Activated B cell treated with CpG ODN at 0.5 μM for 24 hours (primary cell): ENCODE measurements around the gene PRUNE2. TPM values are rescaled to one million over a fixed set of nuclear protein-coding genes. Genes with fewer than 3 reads are reported as not detected.
"Not testable (repeated sequence)": the region's sequence is repeated elsewhere in the genome, so short reads cannot be mapped to it uniquely, and the experiment has no call there.

Source experiments
- ATAC-seq: fragments of 200-7000 bp; cut with Tn5 transposase; one replicate; pipeline ENCODE4 v1.10.0; 2021; ENCODE audit warnings: low read depth, mild to moderate bottlenecking, moderate library complexity
- CTCF ChIA-PET: fragments of 350-600 bp; sonication (Branson Sonifier 250); formaldehyde crosslinking; loops from one replicate; lab custom pipeline; 2021; ENCODE audit warnings: antibody characterized with exemption; lab: Charles Lee
- POLR2A ChIA-PET: fragments of 350-600 bp; sonication (Branson Sonifier 250); formaldehyde crosslinking; loops from one replicate; lab custom pipeline; 2021; ENCODE audit warnings: antibody characterized with exemption; lab: Charles Lee
- DNase-seq: peaks from one replicate; pipeline ENCODE4 v3.0.0; 2022
- H3K27ac Mint-ChIP-seq: one replicate; pipeline ENCODE4 v1.8.0; 2020; ENCODE audit warnings: mixed read lengths
- H3K27me3 Mint-ChIP-seq: one replicate; pipeline ENCODE4 v1.8.0; 2021; ENCODE audit warnings: mixed read lengths
- H3K36me3 Mint-ChIP-seq: one replicate; pipeline ENCODE4 v1.8.0; 2021; ENCODE audit warnings: low read depth, mixed read lengths
- H3K4me1 Mint-ChIP-seq: one replicate; pipeline ENCODE4 v1.8.0; 2021; ENCODE audit warnings: mixed read lengths
- H3K4me3 Mint-ChIP-seq: one replicate; pipeline ENCODE4 v1.8.0; 2020; ENCODE audit warnings: mild to moderate bottlenecking, mixed read lengths
- H3K9me3 Mint-ChIP-seq: one replicate; pipeline ENCODE4 v1.8.0; 2020; ENCODE audit warnings: mixed read lengths
- intact Hi-C: fragments of 100-400 bp; cut with micrococcal nuclease; formaldehyde crosslinking; loops from one replicate; pipeline ENCODE4 v1.15.1; 2024
- total RNA-seq: library from RNA; stranded (reverse); gene quantifications from 2 replicates; pipeline ENCODE4 v1.2.3, GENCODE V29; 2022
- TF ChIP-seq, protein P1 (sequence below): fragments of 200-600 bp; IDR thresholded peaks from one replicate; pipeline ENCODE4 v1.8.0; 2022; ENCODE audit warnings: antibody characterized with exemption, mild to moderate bottlenecking

PRUNE2 gene
- total RNA-seq, 1 donor from 2014 or later, result not detected

DNA sequence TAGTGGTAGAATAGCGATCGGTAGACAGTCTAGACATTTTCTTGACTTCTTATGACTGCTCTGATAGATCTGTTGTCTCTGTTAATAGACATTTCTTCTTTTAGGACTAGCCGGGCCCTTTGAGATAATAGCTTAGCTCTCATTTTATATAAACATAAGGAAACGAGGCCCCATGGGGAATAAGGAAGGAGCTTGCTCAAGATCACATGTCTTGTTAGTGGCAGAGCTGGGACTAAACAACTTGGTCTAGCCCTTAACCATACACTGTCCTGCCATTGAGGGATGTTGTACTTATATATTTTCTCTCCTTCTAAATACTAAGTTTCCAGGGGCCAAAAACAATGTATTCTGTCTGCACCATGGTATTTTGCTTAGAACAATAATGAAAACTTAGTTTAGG, 306.9 kb downstream of the PRUNE2 start:
- DNase-seq (no peak), ATAC-seq (no peak)
- TF ChIP-seq, protein P1, sequence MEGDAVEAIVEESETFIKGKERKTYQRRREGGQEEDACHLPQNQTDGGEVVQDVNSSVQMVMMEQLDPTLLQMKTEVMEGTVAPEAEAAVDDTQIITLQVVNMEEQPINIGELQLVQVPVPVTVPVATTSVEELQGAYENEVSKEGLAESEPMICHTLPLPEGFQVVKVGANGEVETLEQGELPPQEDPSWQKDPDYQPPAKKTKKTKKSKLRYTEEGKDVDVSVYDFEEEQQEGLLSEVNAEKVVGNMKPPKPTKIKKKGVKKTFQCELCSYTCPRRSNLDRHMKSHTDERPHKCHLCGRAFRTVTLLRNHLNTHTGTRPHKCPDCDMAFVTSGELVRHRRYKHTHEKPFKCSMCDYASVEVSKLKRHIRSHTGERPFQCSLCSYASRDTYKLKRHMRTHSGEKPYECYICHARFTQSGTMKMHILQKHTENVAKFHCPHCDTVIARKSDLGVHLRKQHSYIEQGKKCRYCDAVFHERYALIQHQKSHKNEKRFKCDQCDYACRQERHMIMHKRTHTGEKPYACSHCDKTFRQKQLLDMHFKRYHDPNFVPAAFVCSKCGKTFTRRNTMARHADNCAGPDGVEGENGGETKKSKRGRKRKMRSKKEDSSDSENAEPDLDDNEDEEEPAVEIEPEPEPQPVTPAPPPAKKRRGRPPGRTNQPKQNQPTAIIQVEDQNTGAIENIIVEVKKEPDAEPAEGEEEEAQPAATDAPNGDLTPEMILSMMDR, result no peak
- Mint-ChIP-seq H3K36me3 (no peaks in the 10 kb centered on the region), H3K4me1 (peaks cover 6% of the 10 kb centered on the region), H3K27ac (no peak overlapping the region), H3K4me3 (no peak overlapping the region), H3K9me3 (no peaks in the 10 kb centered on the region), H3K27me3 (peaks cover 2% of the 10 kb centered on the region)
- CTCF ChIA-PET, result no interaction called here
- POLR2A ChIA-PET, result no interaction called here
- intact Hi-C loops, result no loop called here

DNA sequence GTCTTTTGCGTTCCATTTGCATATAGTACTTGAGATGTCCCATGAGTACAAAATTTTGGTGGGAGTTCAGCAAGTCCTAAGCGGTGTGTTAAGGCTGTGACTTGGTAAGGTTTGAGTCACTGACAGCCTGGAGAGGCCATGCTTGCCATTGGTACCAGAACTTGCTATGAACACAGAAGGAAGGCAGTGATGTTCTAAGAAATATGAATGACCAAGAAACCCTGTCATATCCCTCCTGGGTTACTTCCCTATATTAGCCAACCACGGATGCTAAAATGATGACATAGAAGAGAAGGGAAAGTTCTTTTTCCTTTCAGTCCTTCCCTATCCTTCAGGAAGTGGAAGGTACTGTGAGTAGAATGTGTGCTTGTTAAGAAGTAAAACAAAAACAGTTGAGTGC, 310.3 kb downstream of the PRUNE2 start:
- Mint-ChIP-seq H3K27me3 (peaks cover 2% of the 10 kb centered on the region), H3K27ac (no peak overlapping the region), H3K36me3 (no peaks in the 10 kb centered on the region), H3K4me1 (peaks cover 6% of the 10 kb centered on the region), H3K9me3 (no peaks in the 10 kb centered on the region), H3K4me3 (no peak overlapping the region)
- DNase-seq, result no peak
- ATAC-seq, result no peak
- POLR2A ChIA-PET, result no interaction called here
- CTCF ChIA-PET, result no interaction called here
- intact Hi-C loops, result no loop called here
- TF ChIP-seq, protein P1, result no peak

DNA sequence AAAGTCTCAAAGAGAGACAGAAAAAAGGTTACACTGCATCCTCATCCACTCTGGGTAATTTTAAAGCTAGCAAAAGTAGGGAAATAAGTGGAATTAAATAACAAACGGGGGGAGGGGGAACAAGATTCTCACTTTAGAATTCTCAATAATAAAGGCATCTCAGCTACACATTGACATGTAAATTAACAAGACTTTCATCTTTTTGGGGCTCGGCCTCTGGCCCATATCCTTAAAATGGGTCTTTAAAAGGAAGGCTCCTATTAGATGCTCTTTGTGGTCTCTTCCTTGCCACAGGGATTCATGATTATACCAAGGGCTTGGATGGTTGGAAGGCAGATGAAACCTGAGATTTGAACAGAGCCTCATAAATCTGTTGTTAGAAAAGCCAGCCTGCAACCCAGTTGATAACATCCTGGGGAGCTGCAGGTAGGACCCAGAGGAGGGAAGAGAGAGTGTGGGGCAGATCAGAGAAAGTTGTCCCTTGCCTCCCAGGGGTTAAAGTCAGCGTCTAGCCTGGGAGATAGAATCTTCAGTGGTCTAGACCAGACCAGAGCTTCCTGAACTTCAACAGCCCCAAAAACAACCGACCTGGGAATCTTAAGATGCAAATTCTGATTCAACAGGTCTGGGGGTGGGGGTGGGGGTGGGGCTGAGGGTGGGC, 311.0 kb downstream of the PRUNE2 start:
- ChIA-PET POLR2A (no interaction called here), CTCF (no interaction called here)
- ATAC-seq (no peak), DNase-seq (no peak)
- TF ChIP-seq, protein P1, result no peak
- no peak overlapping the region for H3K4me3 Mint-ChIP-seq
- no peaks in the 10 kb centered on the region for H3K36me3 Mint-ChIP-seq
- H3K27me3 Mint-ChIP-seq, result peaks cover 2% of the 10 kb centered on the region
- no peak overlapping the region for H3K27ac Mint-ChIP-seq
- no peaks in the 10 kb centered on the region for H3K9me3 Mint-ChIP-seq
- peaks cover 6% of the 10 kb centered on the region for H3K4me1 Mint-ChIP-seq
- intact Hi-C loops, result no loop called here

DNA sequence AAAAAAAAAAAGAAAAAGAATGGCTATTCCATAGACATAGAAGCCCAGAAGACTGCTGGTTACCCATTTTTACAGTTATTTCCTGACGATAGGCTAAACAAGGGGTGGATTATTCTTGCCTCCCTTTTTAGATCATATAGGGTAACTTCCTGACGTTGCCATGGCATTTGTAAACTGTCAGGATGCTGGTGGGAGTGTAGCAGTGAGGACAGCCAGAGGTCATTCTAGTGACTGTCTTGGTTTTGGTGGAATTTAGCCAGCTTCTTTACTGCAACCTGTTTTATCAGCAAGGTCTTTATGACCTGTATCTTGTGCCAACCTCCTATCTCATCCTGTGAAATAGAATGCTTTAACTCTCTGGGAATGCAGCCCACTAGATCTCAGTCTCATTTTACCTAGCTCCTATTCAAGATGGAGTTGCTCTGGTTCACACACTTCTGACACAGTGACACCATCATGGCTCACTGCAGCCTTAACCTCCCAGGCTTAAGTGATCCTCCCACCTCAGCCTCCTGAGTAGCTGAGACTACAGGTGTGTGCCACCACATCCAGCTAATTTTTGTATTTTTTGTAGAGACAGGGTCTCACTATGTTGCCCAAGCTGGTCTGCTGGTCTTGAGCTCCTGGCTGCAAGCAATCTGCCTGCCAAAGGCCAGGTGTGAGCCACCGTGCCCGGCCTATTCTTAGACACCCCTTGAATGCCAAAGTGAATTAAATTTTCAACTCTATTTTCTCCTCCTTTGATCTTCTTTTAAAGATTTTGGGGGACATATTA, 311.8 kb downstream of the PRUNE2 start:
- ATAC-seq, H3K4me1 Mint-ChIP-seq, intact Hi-C loops, CTCF ChIA-PET, H3K36me3 Mint-ChIP-seq, H3K27me3 Mint-ChIP-seq, H3K4me3 Mint-ChIP-seq, H3K9me3 Mint-ChIP-seq, H3K27ac Mint-ChIP-seq, DNase-seq: not testable (repeated sequence)
- POLR2A ChIA-PET, result interaction anchor here (0.6 kb wide), 1 partner anchor 222 kb away, joined by 3 read pairs; no protein-coding TSS in a partner anchor

DNA sequence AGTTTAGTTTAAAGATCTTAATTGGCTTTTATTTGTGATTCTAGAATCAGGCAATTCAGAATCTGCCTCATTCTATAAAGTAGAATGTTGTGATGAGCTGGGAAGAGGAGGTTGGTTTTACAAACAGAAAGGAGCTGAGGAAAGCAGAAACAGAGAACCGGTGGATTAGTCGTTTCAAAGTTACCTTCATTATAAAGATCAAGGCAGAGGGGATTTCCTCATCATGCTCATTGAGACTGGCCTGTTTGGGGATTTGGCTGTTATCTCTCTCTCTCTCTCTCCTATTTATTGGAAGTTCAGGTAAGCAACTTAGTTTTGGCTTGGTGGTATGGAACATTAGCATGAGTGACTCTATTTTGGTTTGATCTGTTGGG, 313.0 kb downstream of the PRUNE2 start:
- H3K27me3 Mint-ChIP-seq, result peaks cover 2% of the 10 kb centered on the region
- ATAC-seq (no peak), DNase-seq (no peak)
- TF ChIP-seq, protein P1, result no peak
- H3K4me3 Mint-ChIP-seq, result no peak overlapping the region
- no peak overlapping the region for H3K27ac Mint-ChIP-seq
- intact Hi-C loops, result no loop called here
- H3K36me3 Mint-ChIP-seq, result no peaks in the 10 kb centered on the region
- CTCF ChIA-PET, result no interaction called here
- POLR2A ChIA-PET, result interaction anchor here (0.6 to 0.7 kb wide), 2 partner anchors 8 to 65 kb away, joined by 3 read pairs; no protein-coding TSS in a partner anchor
- H3K4me1 Mint-ChIP-seq, result peaks cover 6% of the 10 kb centered on the region
- H3K9me3 Mint-ChIP-seq, result no peaks in the 10 kb centered on the region
